HEK293 (cell line): ENCODE measurements around the gene FAM228B.

Source experiments
- CTCF ChIA-PET: fragments of 350-600 bp; formaldehyde crosslinking; extraction: SDS; loops from one replicate; lab custom pipeline; 2021; ENCODE audit warnings: antibody characterized with exemption; lab: Yijun Ruan, JAX
- POLR2A ChIA-PET: fragments of 300-600 bp; formaldehyde crosslinking; extraction: SDS; loops from one replicate; lab custom pipeline; 2020; ENCODE audit warnings: antibody characterized with exemption, inconsistent platforms; lab: Yijun Ruan, JAX
- H3K27ac ChIP-seq: fragments of 200-500 bp; sonication (Bioruptor generic); 2 replicates; pipeline ENCODE4 v1.5.1; 2014; ENCODE audit warnings: low read depth, low read length, control low read depth, inconsistent platforms; ENCODE audit errors: extremely low read depth
- H3K36me3 ChIP-seq, 2 experiments: fragments of 200-500 bp in 1 of 2; sonication (Bioruptor generic) in 1 of 2; 1 replicate in 1 of 2; 2 replicates in 1 of 2; pipeline ENCODE4 v1.5.1; 2014 to 2017; ENCODE audit warnings: inconsistent platforms in 2 of 2, low read length in 2 of 2; ENCODE audit not compliant: control insufficient read depth in 2 of 2, insufficient read depth in 1 of 2
- H3K4me1 ChIP-seq: fragments of 200-500 bp; sonication (Bioruptor generic); 2 replicates; pipeline ENCODE4 v1.5.1; 2014; ENCODE audit warnings: mild to moderate bottlenecking, low read length, inconsistent platforms; ENCODE audit not compliant: control insufficient read depth, insufficient read depth
- H3K4me3 ChIP-seq: 2 replicates; pipeline ENCODE4 v1.5.1; 2011; ENCODE audit warnings: low read depth, mild to moderate bottlenecking, control low read depth, low read length, moderate library complexity
- H3K9me3 ChIP-seq: fragments of 200-500 bp; sonication (Bioruptor generic); 2 replicates; pipeline ENCODE4 v1.5.1; 2014; ENCODE audit warnings: low read depth, low read length, inconsistent platforms; ENCODE audit not compliant: control insufficient read depth, insufficient read depth
- REPIN1 ChIP-seq: fragments of 450-650 bp; formaldehyde crosslinking; IDR thresholded peaks from 2 replicates; pipeline ENCODE4 v1.5.1; 2017; ENCODE audit warnings: missing biosample characterization, missing genetic modification characterization, low read depth
- SCRT2 ChIP-seq: fragments of 450-650 bp; formaldehyde crosslinking; IDR thresholded peaks from 2 replicates; pipeline ENCODE4 v1.5.1; 2016; ENCODE audit warnings: missing biosample characterization, missing genetic modification characterization
- SP2 ChIP-seq: fragments of 450-650 bp; formaldehyde crosslinking; IDR thresholded peaks from 2 replicates; pipeline ENCODE4 v1.5.1; 2016; ENCODE audit warnings: missing biosample characterization, missing genetic modification characterization
- YY2 ChIP-seq: fragments of 450-650 bp; formaldehyde crosslinking; IDR thresholded peaks from 2 replicates; pipeline ENCODE4 v1.5.1; 2016; ENCODE audit warnings: missing biosample characterization, missing genetic modification characterization
- ZBTB20 ChIP-seq: fragments of 450-650 bp; formaldehyde crosslinking; IDR thresholded peaks from 2 replicates; pipeline ENCODE4 v1.5.1; 2016; ENCODE audit warnings: missing biosample characterization, missing genetic modification characterization
- ZFP41 ChIP-seq: fragments of 450-650 bp; formaldehyde crosslinking; IDR thresholded peaks from 2 replicates; pipeline ENCODE4 v1.5.1; 2016; ENCODE audit warnings: missing biosample characterization, missing genetic modification characterization, borderline replicate concordance
- ZIC2 ChIP-seq: fragments of 450-650 bp; formaldehyde crosslinking; IDR thresholded peaks from 2 replicates; pipeline ENCODE4 v1.5.1; 2016; ENCODE audit warnings: missing biosample characterization, missing genetic modification characterization
- ZNF138 ChIP-seq: fragments of 450-650 bp; formaldehyde crosslinking; IDR thresholded peaks from 2 replicates; pipeline ENCODE4 v1.5.1; 2016; ENCODE audit warnings: missing biosample characterization, missing genetic modification characterization, borderline replicate concordance
- ZNF140 ChIP-seq: fragments of 450-650 bp; formaldehyde crosslinking; IDR thresholded peaks from 2 replicates; pipeline ENCODE4 v1.5.1; 2016; ENCODE audit warnings: missing biosample characterization, missing genetic modification characterization
- ZNF16 ChIP-seq: fragments of 450-650 bp; formaldehyde crosslinking; IDR thresholded peaks from 2 replicates; pipeline ENCODE4 v1.5.1; 2016; ENCODE audit warnings: low read depth, missing biosample characterization, missing genetic modification characterization
- ZNF248 ChIP-seq: fragments of 450-650 bp; formaldehyde crosslinking; IDR thresholded peaks from 2 replicates; pipeline ENCODE4 v1.5.1; 2017; ENCODE audit warnings: missing biosample characterization, missing genetic modification characterization
- ZNF292 ChIP-seq: fragments of 450-650 bp; formaldehyde crosslinking; IDR thresholded peaks from 2 replicates; pipeline ENCODE4 v1.5.1; 2016; ENCODE audit warnings: low read depth, missing biosample characterization, missing genetic modification characterization, borderline replicate concordance
- ZNF600 ChIP-seq: fragments of 450-650 bp; formaldehyde crosslinking; IDR thresholded peaks from 2 replicates; pipeline ENCODE4 v1.5.1; 2016; ENCODE audit warnings: missing biosample characterization, missing genetic modification characterization
- ZNF610 ChIP-seq: fragments of 450-650 bp; formaldehyde crosslinking; IDR thresholded peaks from 2 replicates; pipeline ENCODE4 v1.5.1; 2016; ENCODE audit warnings: missing biosample characterization, missing genetic modification characterization, borderline replicate concordance
- ZNF747 ChIP-seq: fragments of 450-650 bp; formaldehyde crosslinking; IDR thresholded peaks from 2 replicates; pipeline ENCODE4 v1.5.1; 2016; ENCODE audit warnings: missing biosample characterization, missing genetic modification characterization
- ZSCAN16 ChIP-seq: fragments of 450-650 bp; formaldehyde crosslinking; IDR thresholded peaks from 2 replicates; pipeline ENCODE4 v1.5.1; 2016; ENCODE audit warnings: missing biosample characterization, missing genetic modification characterization
- TF ChIP-seq, protein P1 (sequence below): fragments of 450-650 bp; formaldehyde crosslinking; IDR thresholded peaks from 2 replicates; pipeline ENCODE4 v1.5.1; 2017; ENCODE audit warnings: missing biosample characterization, mild to moderate bottlenecking, missing genetic modification characterization, moderate library complexity
- TF ChIP-seq, protein P2 (sequence below): fragments of 450-650 bp; formaldehyde crosslinking; IDR thresholded peaks from 2 replicates; pipeline ENCODE4 v1.5.0; 2017; ENCODE audit warnings: missing biosample characterization, missing genetic modification characterization, borderline replicate concordance
- TF ChIP-seq, protein P3 (sequence below): fragments of 450-650 bp; formaldehyde crosslinking; IDR thresholded peaks from 2 replicates; pipeline ENCODE4 v1.5.1; 2017; ENCODE audit warnings: missing biosample characterization, missing genetic modification characterization
- TF ChIP-seq, protein P4 (sequence below): fragments of 450-650 bp; formaldehyde crosslinking; IDR thresholded peaks from 2 replicates; pipeline ENCODE4 v1.5.1; 2016; ENCODE audit warnings: missing biosample characterization, missing genetic modification characterization
- TF ChIP-seq, protein P5 (sequence below): fragments of 450-650 bp; formaldehyde crosslinking; IDR thresholded peaks from 2 replicates; pipeline ENCODE4 v1.5.1; 2016; ENCODE audit warnings: missing biosample characterization, missing genetic modification characterization

Gene FAM228B

DNA sequence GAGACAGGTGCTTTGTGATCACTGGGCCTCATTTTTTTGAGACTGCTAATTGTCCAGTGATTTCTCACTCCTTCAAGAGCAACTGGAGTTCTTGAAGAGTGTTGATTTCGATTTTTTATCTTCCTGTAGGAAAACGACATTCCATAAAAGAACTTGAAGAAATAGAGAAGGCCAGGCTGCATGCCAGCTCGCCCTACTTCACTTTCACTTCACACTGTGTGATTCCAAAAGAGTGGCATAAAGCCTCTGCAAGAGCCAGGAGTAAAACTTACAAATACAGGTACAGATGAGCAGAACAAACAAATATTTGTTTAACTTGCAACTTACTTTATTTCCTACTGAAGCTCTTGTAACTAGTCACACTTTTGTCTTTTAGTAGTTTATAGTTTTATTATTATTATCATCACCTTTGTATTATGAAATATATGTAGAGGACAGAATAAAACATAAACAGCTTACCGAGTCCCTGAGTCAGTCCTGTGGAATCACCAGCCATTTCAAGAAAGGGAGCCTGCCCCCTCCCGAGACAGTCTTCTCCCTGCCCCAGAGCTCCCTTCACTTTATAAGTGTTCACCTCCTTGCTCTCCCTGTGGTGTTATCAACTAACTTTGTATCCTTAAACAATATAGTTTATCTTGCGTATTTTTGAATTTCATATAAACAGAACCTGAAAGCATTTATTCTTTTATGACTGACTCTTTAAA is 60.2 kb downstream of the FAM228B start (continued):
- TF ChIP-seq, protein P1, sequence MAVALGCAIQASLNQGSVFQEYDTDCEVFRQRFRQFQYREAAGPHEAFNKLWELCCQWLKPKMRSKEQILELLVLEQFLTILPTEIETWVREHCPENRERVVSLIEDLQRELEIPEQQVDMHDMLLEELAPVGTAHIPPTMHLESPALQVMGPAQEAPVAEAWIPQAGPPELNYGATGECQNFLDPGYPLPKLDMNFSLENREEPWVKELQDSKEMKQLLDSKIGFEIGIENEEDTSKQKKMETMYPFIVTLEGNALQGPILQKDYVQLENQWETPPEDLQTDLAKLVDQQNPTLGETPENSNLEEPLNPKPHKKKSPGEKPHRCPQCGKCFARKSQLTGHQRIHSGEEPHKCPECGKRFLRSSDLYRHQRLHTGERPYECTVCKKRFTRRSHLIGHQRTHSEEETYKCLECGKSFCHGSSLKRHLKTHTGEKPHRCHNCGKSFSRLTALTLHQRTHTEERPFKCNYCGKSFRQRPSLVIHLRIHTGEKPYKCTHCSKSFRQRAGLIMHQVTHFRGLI (tag by site-specific recombination) = no peak
- TF ChIP-seq ZIC2 (tag by site-specific recombination) = no peak

DNA sequence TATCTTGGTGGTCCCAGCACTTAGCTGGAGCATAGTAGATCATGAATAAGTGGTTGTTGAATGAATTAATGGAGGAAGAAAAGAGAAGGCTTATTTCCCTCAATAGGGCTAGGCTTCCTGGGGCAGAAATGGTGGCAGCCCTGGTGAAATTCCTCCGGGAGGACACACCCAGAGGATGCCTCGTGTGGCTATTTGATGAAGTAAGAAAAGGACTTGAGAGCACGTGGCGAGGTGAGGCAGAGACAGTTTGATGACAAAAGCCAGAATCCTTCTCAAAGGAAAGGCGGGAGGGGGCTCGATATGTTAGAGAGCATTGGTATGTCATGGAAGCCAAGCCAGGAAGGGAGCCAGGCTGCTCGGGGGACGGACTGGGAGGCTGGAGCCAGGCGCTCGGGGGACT is 66.3 kb downstream of the FAM228B start:
- ChIA-PET POLR2A (no interaction called here), CTCF (interaction anchor here (0.6 kb wide), 1 partner anchor 554 kb away, joined by 6 read pairs; no protein-coding TSS in a partner anchor)
- TF ChIP-seq ZFP41 (no peak), ZBTB20 (no peak), REPIN1 (no peak), ZNF248 (tag by site-specific recombination) (no peak), ZNF600 (tag by site-specific recombination) (no peak), ZNF747 (tag by site-specific recombination) (no peak), ZNF292 (tag by site-specific recombination) (no peak), ZNF138 (tag by site-specific recombination) (no peak)
- TF ChIP-seq, protein P2, sequence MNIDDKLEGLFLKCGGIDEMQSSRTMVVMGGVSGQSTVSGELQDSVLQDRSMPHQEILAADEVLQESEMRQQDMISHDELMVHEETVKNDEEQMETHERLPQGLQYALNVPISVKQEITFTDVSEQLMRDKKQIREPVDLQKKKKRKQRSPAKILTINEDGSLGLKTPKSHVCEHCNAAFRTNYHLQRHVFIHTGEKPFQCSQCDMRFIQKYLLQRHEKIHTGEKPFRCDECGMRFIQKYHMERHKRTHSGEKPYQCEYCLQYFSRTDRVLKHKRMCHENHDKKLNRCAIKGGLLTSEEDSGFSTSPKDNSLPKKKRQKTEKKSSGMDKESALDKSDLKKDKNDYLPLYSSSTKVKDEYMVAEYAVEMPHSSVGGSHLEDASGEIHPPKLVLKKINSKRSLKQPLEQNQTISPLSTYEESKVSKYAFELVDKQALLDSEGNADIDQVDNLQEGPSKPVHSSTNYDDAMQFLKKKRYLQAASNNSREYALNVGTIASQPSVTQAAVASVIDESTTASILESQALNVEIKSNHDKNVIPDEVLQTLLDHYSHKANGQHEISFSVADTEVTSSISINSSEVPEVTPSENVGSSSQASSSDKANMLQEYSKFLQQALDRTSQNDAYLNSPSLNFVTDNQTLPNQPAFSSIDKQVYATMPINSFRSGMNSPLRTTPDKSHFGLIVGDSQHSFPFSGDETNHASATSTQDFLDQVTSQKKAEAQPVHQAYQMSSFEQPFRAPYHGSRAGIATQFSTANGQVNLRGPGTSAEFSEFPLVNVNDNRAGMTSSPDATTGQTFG (tag by site-specific recombination) = no peak
- TF ChIP-seq, protein P3, sequence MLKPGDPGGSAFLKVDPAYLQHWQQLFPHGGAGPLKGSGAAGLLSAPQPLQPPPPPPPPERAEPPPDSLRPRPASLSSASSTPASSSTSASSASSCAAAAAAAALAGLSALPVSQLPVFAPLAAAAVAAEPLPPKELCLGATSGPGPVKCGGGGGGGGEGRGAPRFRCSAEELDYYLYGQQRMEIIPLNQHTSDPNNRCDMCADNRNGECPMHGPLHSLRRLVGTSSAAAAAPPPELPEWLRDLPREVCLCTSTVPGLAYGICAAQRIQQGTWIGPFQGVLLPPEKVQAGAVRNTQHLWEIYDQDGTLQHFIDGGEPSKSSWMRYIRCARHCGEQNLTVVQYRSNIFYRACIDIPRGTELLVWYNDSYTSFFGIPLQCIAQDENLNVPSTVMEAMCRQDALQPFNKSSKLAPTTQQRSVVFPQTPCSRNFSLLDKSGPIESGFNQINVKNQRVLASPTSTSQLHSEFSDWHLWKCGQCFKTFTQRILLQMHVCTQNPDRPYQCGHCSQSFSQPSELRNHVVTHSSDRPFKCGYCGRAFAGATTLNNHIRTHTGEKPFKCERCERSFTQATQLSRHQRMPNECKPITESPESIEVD (tag by site-specific recombination) = no peak
- no peak overlapping the region for H3K4me3 ChIP-seq
- H3K27ac ChIP-seq = no peak overlapping the region
- no peaks in the 10 kb centered on the region for H3K36me3 ChIP-seq
- no peaks in the 10 kb centered on the region for H3K4me1 ChIP-seq
- H3K9me3 ChIP-seq = no peaks in the 10 kb centered on the region

DNA sequence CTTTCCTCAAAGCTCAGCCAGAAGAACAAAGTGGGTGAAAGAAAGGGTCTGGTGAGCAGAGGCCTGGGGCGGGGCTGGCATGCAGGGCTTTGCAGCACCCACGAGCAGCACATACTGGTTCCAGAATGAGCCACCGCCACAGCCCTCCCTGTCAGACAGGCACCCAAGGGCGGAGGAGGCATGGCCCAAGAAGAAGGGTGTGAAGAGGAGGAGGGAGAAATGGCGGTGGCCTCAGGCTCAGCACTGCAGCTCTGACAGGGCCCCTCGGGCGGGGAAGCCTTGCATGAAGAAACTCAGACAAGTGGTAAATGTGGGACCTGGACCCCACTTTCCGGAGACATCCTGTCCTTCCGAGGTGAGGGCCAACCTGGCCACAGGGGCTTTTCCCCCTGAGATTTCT is 67.2 kb downstream of the FAM228B start:
- H3K4me1 ChIP-seq = no peaks in the 10 kb centered on the region
- H3K4me3 ChIP-seq = no peak overlapping the region
- CTCF ChIA-PET = interaction anchor here (0.6 kb wide), 1 partner anchor 27 kb away, joined by 3 read pairs; no protein-coding TSS in a partner anchor
- H3K36me3 ChIP-seq = no peaks in the 10 kb centered on the region
- no peak overlapping the region for H3K27ac ChIP-seq
- POLR2A ChIA-PET = no interaction called here
- no peaks in the 10 kb centered on the region for H3K9me3 ChIP-seq
- TF ChIP-seq ZNF610 (tag by site-specific recombination) (no peak), SP2 (tag by site-specific recombination) (no peak), YY2 (tag by site-specific recombination) (no peak), REPIN1 (no peak), ZNF140 (tag by site-specific recombination) (no peak), ZSCAN16 (no peak), ZNF16 (tag by site-specific recombination) (no peak), SCRT2 (tag by site-specific recombination) (no peak)
- TF ChIP-seq, protein P4, sequence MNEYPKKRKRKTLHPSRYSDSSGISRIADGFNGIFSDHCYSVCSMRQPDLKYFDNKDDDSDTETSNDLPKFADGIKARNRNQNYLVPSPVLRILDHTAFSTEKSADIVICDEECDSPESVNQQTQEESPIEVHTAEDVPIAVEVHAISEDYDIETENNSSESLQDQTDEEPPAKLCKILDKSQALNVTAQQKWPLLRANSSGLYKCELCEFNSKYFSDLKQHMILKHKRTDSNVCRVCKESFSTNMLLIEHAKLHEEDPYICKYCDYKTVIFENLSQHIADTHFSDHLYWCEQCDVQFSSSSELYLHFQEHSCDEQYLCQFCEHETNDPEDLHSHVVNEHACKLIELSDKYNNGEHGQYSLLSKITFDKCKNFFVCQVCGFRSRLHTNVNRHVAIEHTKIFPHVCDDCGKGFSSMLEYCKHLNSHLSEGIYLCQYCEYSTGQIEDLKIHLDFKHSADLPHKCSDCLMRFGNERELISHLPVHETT (tag by site-specific recombination) = no peak
- TF ChIP-seq, protein P5, sequence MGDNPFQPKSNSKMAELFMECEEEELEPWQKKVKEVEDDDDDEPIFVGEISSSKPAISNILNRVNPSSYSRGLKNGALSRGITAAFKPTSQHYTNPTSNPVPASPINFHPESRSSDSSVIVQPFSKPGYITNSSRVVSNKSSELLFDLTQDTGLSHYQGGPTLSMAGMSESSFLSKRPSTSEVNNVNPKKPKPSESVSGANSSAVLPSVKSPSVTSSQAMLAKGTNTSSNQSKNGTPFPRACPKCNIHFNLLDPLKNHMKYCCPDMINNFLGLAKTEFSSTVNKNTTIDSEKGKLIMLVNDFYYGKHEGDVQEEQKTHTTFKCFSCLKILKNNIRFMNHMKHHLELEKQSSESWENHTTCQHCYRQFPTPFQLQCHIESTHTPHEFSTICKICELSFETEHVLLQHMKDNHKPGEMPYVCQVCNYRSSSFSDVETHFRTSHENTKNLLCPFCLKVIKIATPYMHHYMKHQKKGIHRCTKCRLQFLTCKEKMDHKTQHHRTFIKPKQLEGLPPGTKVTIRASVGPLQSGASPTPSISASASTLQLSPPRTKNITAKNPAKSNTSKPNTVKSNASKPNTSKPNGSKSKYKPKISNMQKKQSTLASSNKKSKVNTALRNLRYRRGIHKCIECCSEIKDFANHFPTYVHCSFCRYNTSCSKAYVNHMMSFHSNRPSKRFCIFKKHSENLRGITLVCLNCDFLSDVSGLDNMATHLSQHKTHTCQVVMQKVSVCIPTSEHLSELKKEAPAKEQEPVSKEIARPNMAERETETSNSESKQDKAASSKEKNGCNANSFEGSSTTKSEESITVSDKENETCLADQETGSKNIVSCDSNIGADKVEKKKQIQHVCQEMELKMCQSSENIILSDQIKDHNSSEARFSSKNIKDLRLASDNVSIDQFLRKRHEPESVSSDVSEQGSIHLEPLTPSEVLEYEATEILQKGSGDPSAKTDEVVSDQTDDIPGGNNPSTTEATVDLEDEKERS (tag by site-specific recombination) = no peak
